H1 (cell line): Measurements from ENCODE around the gene PEAK1. TPM values are rescaled to one million over a fixed set of nuclear protein-coding genes. Genes with fewer than 3 reads are reported as not detected.
A peak's percentile ranks its signal among the peaks of the same experiment; 100 is the strongest.

Experiments used
- CTCF ChIA-PET: fragments of 300-600 bp; sonication (Branson Sonifier 250); formaldehyde crosslinking; loops from one replicate; lab custom pipeline; 2021; ENCODE audit not compliant: partially characterized antibody; lab: Charles Lee
- POLR2A ChIA-PET: fragments of 300-600 bp; sonication (Branson Sonifier 250); formaldehyde crosslinking; loops from one replicate; lab custom pipeline; 2021; ENCODE audit warnings: inconsistent platforms; ENCODE audit not compliant: partially characterized antibody; lab: Charles Lee
- DNase-seq, 2 experiments: peaks; one replicate each; pipeline versions ENCODE4 v3.0.0 to v3.0.0-alpha.2; 2010 to 2022; ENCODE audit warnings: low spot score in 2 of 2, low read depth in 1 of 2, mixed read lengths in 1 of 2
- FAIRE-seq: peaks from 2 replicates; lab custom pipeline; 2011; peaks lifted over from hg19 to GRCh38; lab: Jason Lieb, UNC
- H2AFZ ChIP-seq: 2 replicates; pipeline ENCODE4 v1.8.1; 2012; ENCODE audit warnings: low read length, inconsistent platforms
- H2AK5ac ChIP-seq: 2 replicates; pipeline ENCODE4 v1.6.1; 2013; ENCODE audit warnings: low read depth, low read length
- H2BK120ac ChIP-seq: replicated peaks from 2 replicates; pipeline ENCODE3; 2013; ENCODE audit warnings: low read depth, low read length, inconsistent platforms
- H2BK12ac ChIP-seq: 2 replicates; pipeline ENCODE4 v1.6.1; 2013; ENCODE audit warnings: low read depth, low read length
- H2BK15ac ChIP-seq: 2 replicates; pipeline ENCODE4 v1.6.1; 2013; ENCODE audit warnings: low read length
- H2BK20ac ChIP-seq: 2 replicates; pipeline ENCODE4 v1.6.1; 2013; ENCODE audit warnings: low read length
- H2BK5ac ChIP-seq: 2 replicates; pipeline ENCODE4 v1.6.1; 2013; ENCODE audit warnings: low read depth, low read length
- H3K14ac ChIP-seq: 2 replicates; pipeline ENCODE4 v1.6.1; 2013; ENCODE audit warnings: inconsistent platforms; ENCODE audit not compliant: insufficient read length
- H3K18ac ChIP-seq: 2 replicates; pipeline ENCODE4 v1.6.1; 2013; ENCODE audit warnings: low read length; ENCODE audit errors: extremely low read depth
- H3K23ac ChIP-seq: 2 replicates; pipeline ENCODE4 v1.6.1; 2013; ENCODE audit warnings: inconsistent platforms; ENCODE audit not compliant: insufficient read length
- H3K23me2 ChIP-seq: 2 replicates; pipeline ENCODE4 v1.6.1; 2013; ENCODE audit warnings: low read depth, low read length
- H3K27ac ChIP-seq: 2 replicates; pipeline ENCODE4 v1.6.1; 2011; ENCODE audit warnings: low read depth, low read length, inconsistent platforms
- H3K27me3 ChIP-seq, 4 experiments: replicated peaks in 1 of 4; 1 replicate in 1 of 4; 2 replicates in 3 of 4; pipeline versions ENCODE4 v1.6.1 to v1.8.1; 2011 to 2013; ENCODE audit warnings: low read length in 3 of 4, mild to moderate bottlenecking in 3 of 4, inconsistent platforms in 2 of 4, mixed read lengths in 2 of 4, moderate library complexity in 1 of 4; ENCODE audit not compliant: control insufficient read depth in 3 of 4, insufficient read depth in 3 of 4; ENCODE audit errors: extremely low read depth in 1 of 4
- H3K36me3 ChIP-seq, 4 experiments: 2 replicates each; pipeline versions ENCODE4 v1.6.1 to v1.8.1; 2011 to 2013; ENCODE audit warnings: mild to moderate bottlenecking in 4 of 4, low read length in 3 of 4, moderate library complexity in 2 of 4, control low read depth in 1 of 4, inconsistent platforms in 1 of 4; ENCODE audit not compliant: insufficient read depth in 4 of 4, control insufficient read depth in 2 of 4
- H3K4ac ChIP-seq: replicated peaks from 2 replicates; pipeline ENCODE3; 2013; ENCODE audit warnings: low read length, low read depth, mixed read lengths, inconsistent platforms; ENCODE audit not compliant: insufficient read length
- H3K4me1 ChIP-seq, 4 experiments: replicated peaks in 1 of 4; 1 replicate in 1 of 4; 2 replicates in 3 of 4; pipeline versions ENCODE4 v1.6.1 to v1.8.1; 2011 to 2013; ENCODE audit warnings: low read length in 3 of 4, inconsistent platforms in 2 of 4, mixed read lengths in 1 of 4; ENCODE audit not compliant: insufficient read depth in 4 of 4, control insufficient read depth in 3 of 4
- H3K4me2 ChIP-seq, 2 experiments: 2 replicates each; pipeline versions ENCODE4 v1.6.1 to v1.8.1; 2011 to 2013; ENCODE audit warnings: low read depth in 2 of 2, low read length in 2 of 2, control low read depth in 1 of 2, inconsistent platforms in 1 of 2, mild to moderate bottlenecking in 1 of 2; ENCODE audit not compliant: insufficient read depth in 1 of 2
- H3K4me3 ChIP-seq, 4 experiments: fragments of 200-600, 300-600 bp in 1 of 4; sonication (generic), shearing (Covaris generic), sonication (Bioruptor Twin) in 1 of 4; 2 replicates each; pipeline versions ENCODE4 v1.5.1 to v1.8.1; 2011 to 2016; ENCODE audit warnings: low read length in 4 of 4, low read depth in 3 of 4, control low read depth in 2 of 4, inconsistent platforms in 2 of 4, mild to moderate bottlenecking in 2 of 4, mixed read lengths in 1 of 4, moderate library complexity in 1 of 4; ENCODE audit not compliant: insufficient read depth in 2 of 4; ENCODE audit errors: extremely low read depth in 1 of 4
- H3K56ac ChIP-seq: replicated peaks from 2 replicates; pipeline ENCODE3; 2013; ENCODE audit warnings: low read depth, mild to moderate bottlenecking, mixed read lengths, low read length, inconsistent platforms; ENCODE audit not compliant: insufficient read length
- H3K79me1 ChIP-seq: 2 replicates; pipeline ENCODE4 v1.6.1; 2013; ENCODE audit warnings: low read depth, low read length, control low read depth
- H3K79me2 ChIP-seq, 2 experiments: 2 replicates each; pipeline versions ENCODE4 v1.6.1 to v1.8.1; 2012 to 2013; ENCODE audit warnings: low read length in 2 of 2, mild to moderate bottlenecking in 2 of 2, inconsistent platforms in 1 of 2; ENCODE audit not compliant: insufficient read depth in 2 of 2, control insufficient read depth in 1 of 2
- H3K9ac ChIP-seq, 4 experiments: replicated peaks in 1 of 4; 1 replicate in 1 of 4; 2 replicates in 3 of 4; pipeline versions ENCODE4 v1.6.1 to v1.8.1; 2011 to 2013; ENCODE audit warnings: low read depth in 3 of 4, low read length in 3 of 4, control low read depth in 2 of 4, mild to moderate bottlenecking in 2 of 4, moderate library complexity in 2 of 4, inconsistent platforms in 1 of 4; ENCODE audit errors: extremely low read depth in 1 of 4
- H3K9me3 ChIP-seq, 2 experiments: 2 replicates each; pipeline versions ENCODE4 v1.6.1 to v1.8.1; 2012 to 2013; ENCODE audit warnings: mild to moderate bottlenecking in 2 of 2, moderate library complexity in 2 of 2, control low read depth in 1 of 2, inconsistent platforms in 1 of 2, low read depth in 1 of 2, low read length in 1 of 2, mixed read lengths in 1 of 2; ENCODE audit not compliant: insufficient read depth in 2 of 2
- H4K20me1 ChIP-seq, 2 experiments: replicated peaks in 1 of 2; 2 replicates each; pipeline versions ENCODE3 to v1.8.1; 2011 to 2013; ENCODE audit warnings: inconsistent platforms in 2 of 2, low read length in 2 of 2, mild to moderate bottlenecking in 1 of 2; ENCODE audit not compliant: insufficient read depth in 2 of 2, control insufficient read depth in 1 of 2
- H4K5ac ChIP-seq: 2 replicates; pipeline ENCODE4 v1.6.1; 2013; ENCODE audit warnings: low read length, low read depth, mixed read lengths, inconsistent platforms; ENCODE audit not compliant: insufficient read length
- H4K8ac ChIP-seq: 2 replicates; pipeline ENCODE4 v1.8.0; 2013; ENCODE audit warnings: mild to moderate bottlenecking, moderate library complexity, low read length, inconsistent platforms; ENCODE audit not compliant: insufficient read depth; ENCODE audit errors: extremely low read depth
- H4K91ac ChIP-seq: replicated peaks from 2 replicates; pipeline ENCODE3; 2013; ENCODE audit warnings: low read length, mixed read lengths, inconsistent platforms; ENCODE audit not compliant: insufficient read length
- CBX5 ChIP-seq: fragments of 300-800, 300-1000 bp; sonication (generic); IDR thresholded peaks from 2 replicates; pipeline ENCODE4 v1.7.1; 2016; ENCODE audit warnings: antibody characterized with exemption, low read length, low read depth
- CEBPB ChIP-seq: IDR thresholded peaks from 2 replicates; pipeline ENCODE4 v1.6.1; 2012; ENCODE audit warnings: low read depth, low read length
- WGBS, 2 experiments: shearing (Covaris generic) in 1 of 2; methylation state at CpG; one replicate each; pipeline versions ENCODE4 v1.1.6 to v1.1.7; 2013 to 2015; ENCODE audit warnings: low lambda C conversion rate in 2 of 2, mixed read lengths in 2 of 2, inconsistent platforms in 1 of 2, low coverage in 1 of 2, missing lambda C conversion rate in 1 of 2; ENCODE audit not compliant: insufficient replicate concordance in 2 of 2, insufficient coverage in 1 of 2, insufficient read length in 1 of 2; ENCODE audit errors: extremely low coverage in 1 of 2, missing lambda C conversion rate in 1 of 2; 5-methylcytosine and 5-hydroxymethylcytosine counted together
- polyA plus RNA-seq, 7 experiments: library from polyadenylated mRNA; depleted of rRNA in 3 of 7; stranded (reverse) in 5 of 7; unstranded in 2 of 7; fragments of >200 nt in 5 of 7; fragments of 200-250 nt in 2 of 7; gene quantifications; 1 replicate in 5 of 7; 2 replicates in 1 of 7; 4 replicates in 1 of 7; pipeline versions ENCODE4 v1.2.1 to v1.2.3, GENCODE V29; 2011 to 2013; ENCODE audit warnings: missing spikeins in 2 of 7, mixed read lengths in 2 of 7
- total RNA-seq: library from RNA; stranded (reverse); fragmentation: NEBNext Ultra II Directional; extraction: Animal tissue kit (Norgen Biotek cat#: 25700); gene quantifications from 2 replicates; pipeline ENCODE4 v1.2.1, GENCODE V29; 2021
- TF ChIP-seq, protein P1 (sequence below): IDR thresholded peaks from 2 replicates; pipeline ENCODE4 v1.6.1; 2012; ENCODE audit warnings: inconsistent platforms

The PEAK1 gene
- total and polyA plus RNA-seq, 2 of the 8 experiments (the other 6 are each of a cell fraction or from before 2014, with no cell fraction given) = 8.8 to 44.8 TPM

DNA sequence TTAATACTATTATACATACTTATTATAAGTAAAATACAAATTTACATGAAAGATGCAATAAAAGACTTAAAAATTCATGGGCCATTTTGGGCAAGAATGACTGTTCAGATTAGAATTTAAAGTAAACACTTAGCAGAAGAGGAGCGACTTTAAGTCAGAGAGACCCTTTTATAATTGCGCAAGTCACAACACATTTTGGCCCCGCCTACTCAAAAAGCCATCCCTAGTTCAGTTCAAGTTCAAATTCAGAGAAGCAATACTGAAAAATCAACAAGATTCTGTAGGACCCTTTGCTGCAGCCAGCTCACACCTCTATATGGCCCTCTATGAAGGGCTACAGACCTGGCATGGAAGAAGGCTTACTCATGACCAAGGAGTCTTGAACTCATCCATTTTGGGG lies 64.6 kb downstream of the PEAK1 start:
- H2BK20ac ChIP-seq = no peak overlapping the region
- H3K36me3 ChIP-seq = no peaks in the 10 kb centered on the region
- peaks cover 0 to 2% of the 10 kb centered on the region in 2 experiments for H4K20me1 ChIP-seq
- no peak overlapping the region for H3K4ac ChIP-seq
- peak overlapping the region in 1 of 4 experiments; percentile 34; a peak in 1 of 7 replicates for H3K9ac ChIP-seq
- H3K9me3 ChIP-seq = no peaks in the 10 kb centered on the region
- no peak for DNase-seq
- POLR2A ChIA-PET = no interaction called here
- TF ChIP-seq, protein P1, sequence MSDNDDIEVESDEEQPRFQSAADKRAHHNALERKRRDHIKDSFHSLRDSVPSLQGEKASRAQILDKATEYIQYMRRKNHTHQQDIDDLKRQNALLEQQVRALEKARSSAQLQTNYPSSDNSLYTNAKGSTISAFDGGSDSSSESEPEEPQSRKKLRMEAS = no peak
- TF ChIP-seq CEBPB (peak; percentile 72; the same call in 1 of the 2 replicates), CBX5 (no peak)
- H3K27me3 ChIP-seq = no peaks in the 10 kb centered on the region
- H3K4me3 ChIP-seq = no peak overlapping the region
- no peak overlapping the region for H2BK5ac ChIP-seq
- no peak overlapping the region for H4K91ac ChIP-seq
- WGBS, 2 experiments = 94% methylated on average over 3 of the region's 3 CpGs; no CpG with 5 or more reads in 1 of the 2 experiments
- H4K5ac ChIP-seq = no peak overlapping the region
- H2AFZ ChIP-seq = no peak overlapping the region
- no peak overlapping the region for H3K56ac ChIP-seq
- CTCF ChIA-PET = no interaction called here
- peaks cover 0 to 7% (median 2%) of the 10 kb centered on the region in 4 experiments; a peak in 4 of 7 replicates for H3K4me1 ChIP-seq
- no peak for FAIRE-seq
- 0 out of 4 replicates have a peak, but pooled peaks cover 0 to 4% of the 10 kb centered on the region in 2 experiments for H3K79me2 ChIP-seq
- no peaks in the 10 kb centered on the region; the same call in 1 of the 2 replicates for H3K23me2 ChIP-seq
- no peak overlapping the region for H3K14ac ChIP-seq
- H2BK12ac ChIP-seq = no peak overlapping the region
- H3K18ac ChIP-seq = no peak overlapping the region
- H3K23ac ChIP-seq = no peak overlapping the region
- no peak overlapping the region for H2BK15ac ChIP-seq
- no peak overlapping the region for H4K8ac ChIP-seq
- H3K4me2 ChIP-seq = no peak overlapping the region
- H3K27ac ChIP-seq = no peak overlapping the region
- no peak overlapping the region for H2AK5ac ChIP-seq
- H3K79me1 ChIP-seq = no peaks in the 10 kb centered on the region
- H2BK120ac ChIP-seq = no peak overlapping the region
